ENCODE measurements around the gene TXLNA. TPM values are rescaled to one million over a fixed set of nuclear protein-coding genes. Genes with fewer than 3 reads are reported as not detected.

Gene TXLNA
- total RNA-seq, 1 experiment from 2014 or later, result 63.1 TPM

DNA sequence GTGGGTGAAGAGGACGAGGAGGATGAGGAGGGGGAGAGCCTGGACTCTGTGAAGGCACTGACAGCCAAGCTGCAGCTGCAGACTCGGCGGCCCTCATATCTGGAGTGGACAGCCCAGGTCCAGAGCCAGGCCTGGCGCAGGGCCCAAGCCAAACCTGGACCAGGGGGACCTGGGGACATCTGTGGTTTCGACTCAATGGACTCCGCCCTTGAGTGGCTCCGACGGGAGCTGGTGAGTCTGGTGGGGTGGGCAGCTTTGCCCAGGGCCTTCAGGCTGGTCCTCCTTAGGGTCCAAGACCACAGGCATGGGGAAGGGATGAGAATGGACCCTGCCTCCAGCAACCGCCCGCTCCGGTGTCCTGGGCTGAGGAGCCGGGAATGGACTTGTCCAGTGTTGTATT is 68.0 kb downstream of the TXLNA start:
- no peak for DNase-seq (ENCODE audit: low read depth)

Other genes with a start within 250 kb of the TXLNA start
- gene PTP4A2, start 241.3 kb upstream of the TXLNA start, total RNA-seq (2014; rRNA removed; shearing (Covaris generic)), result 388 and 393 TPM in 2 replicates
- gene KHDRBS1, start 165.8 kb upstream of the TXLNA start, total RNA-seq (2014; rRNA removed; shearing (Covaris generic)), result 64.2 and 64.7 TPM in 2 replicates
- gene TMEM39B, start 106.7 kb upstream of the TXLNA start, total RNA-seq (2014; rRNA removed; shearing (Covaris generic)), result 4.3 and 4.5 TPM in 2 replicates
- 44.2 and 45.8 TPM in 2 replicates for gene KPNA6, start 71.6 kb upstream of the TXLNA start, total RNA-seq (2014; rRNA removed; shearing (Covaris generic))
- 11.2 and 15.7 TPM in 2 replicates for gene CCDC28B, start 20.9 kb downstream of the TXLNA start, total RNA-seq (2014; rRNA removed; shearing (Covaris generic))
- gene IQCC, start 26.0 kb downstream of the TXLNA start, total RNA-seq (2014; rRNA removed; shearing (Covaris generic)), result 3.0 and 3.8 TPM in 2 replicates
- not detected in 2 replicates for gene DCDC2B, start 29.4 kb downstream of the TXLNA start, total RNA-seq (2014; rRNA removed; shearing (Covaris generic))
- gene TMEM234, start 42.7 kb downstream of the TXLNA start, total RNA-seq (2014; rRNA removed; shearing (Covaris generic)), result 6.4 and 8.7 TPM in 2 replicates
- gene EIF3I, start 42.7 kb downstream of the TXLNA start, total RNA-seq (2014; rRNA removed; shearing (Covaris generic)), result 682 and 715 TPM in 2 replicates
- gene FAM167B, start 67.5 kb downstream of the TXLNA start, total RNA-seq (2014; rRNA removed; shearing (Covaris generic)), result not detected in 2 replicates
- gene LCK, start 71.6 kb downstream of the TXLNA start, total RNA-seq (2014; rRNA removed; shearing (Covaris generic)), result 0.06 TPM in 1 of 2 replicates, not detected in the other
- gene HDAC1, start 112.4 kb downstream of the TXLNA start, total RNA-seq (2014; rRNA removed; shearing (Covaris generic)), result 96.9 and 122 TPM in 2 replicates
- gene MARCKSL1, start 156.6 kb downstream of the TXLNA start, total RNA-seq (2014; rRNA removed; shearing (Covaris generic)), result 132 and 151 TPM in 2 replicates
- 0.48 and 2.7 TPM in 2 replicates for gene FAM229A, start 182.8 kb downstream of the TXLNA start, total RNA-seq (2014; rRNA removed; shearing (Covaris generic))
- 1.9 TPM in 1 of 2 replicates, not detected in the other for gene TSSK3, start 182.9 kb downstream of the TXLNA start, total RNA-seq (2014; rRNA removed; shearing (Covaris generic))
- 69.0 and 75.7 TPM in 2 replicates for gene BSDC1, start 214.8 kb downstream of the TXLNA start, total RNA-seq (2014; rRNA removed; shearing (Covaris generic))